SK-N-MC (cell line): ENCODE measurements around the gene HOXA3.

Experiments used
- EZH2 ChIP-seq: fragments of 200-600 bp; sonication (generic); IDR thresholded peaks from one replicate; pipeline ENCODE4 v1.6.1; 2017; ENCODE audit warnings: antibody characterized with exemption
- POLR2AphosphoS5 ChIP-seq: IDR thresholded peaks from 2 replicates; pipeline ENCODE4 v1.6.1; 2012; ENCODE audit warnings: mild to moderate bottlenecking, low read depth, low read length, borderline replicate concordance

DNA sequence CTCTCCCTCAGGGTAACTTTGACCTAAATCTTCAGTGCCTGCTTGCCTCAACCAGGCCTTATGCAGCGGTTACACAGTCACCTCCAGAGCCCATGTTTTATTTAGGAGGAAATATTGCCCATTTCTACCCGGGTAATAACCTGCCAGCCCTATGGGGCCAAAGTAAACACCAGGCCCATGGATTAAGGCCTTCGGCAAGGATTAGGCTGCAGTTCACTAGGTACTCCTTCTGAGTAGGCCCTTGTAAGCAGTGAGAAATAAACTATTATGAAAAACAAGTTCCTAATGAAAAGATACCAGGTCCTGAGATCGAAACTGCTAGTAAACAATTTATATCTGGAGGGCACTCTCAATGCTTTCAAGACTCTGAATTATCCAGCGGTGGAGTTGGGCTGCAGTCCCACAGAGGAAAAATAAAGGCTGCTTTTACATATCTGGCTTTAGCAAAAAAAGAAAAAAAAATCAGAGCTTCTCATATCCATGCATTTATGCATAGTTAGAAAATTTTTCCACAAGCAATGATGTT, 25.5 kb upstream of the HOXA3 start:
- TF ChIP-seq POLR2AphosphoS5 (no peak), EZH2 (no peak)
